Glomerular visceral epithelial cell (primary cell): ENCODE measurements around the gene VASH1.
"Not testable (repeated sequence)": the region's sequence is repeated elsewhere in the genome, so short reads cannot be mapped to it uniquely, and the experiment has no call there.

Source experiments
- DNase-seq: peaks from one replicate; pipeline ENCODE4 v3.0.0-alpha.2; 2016; ENCODE audit errors: extremely low spot score

Gene VASH1

DNA sequence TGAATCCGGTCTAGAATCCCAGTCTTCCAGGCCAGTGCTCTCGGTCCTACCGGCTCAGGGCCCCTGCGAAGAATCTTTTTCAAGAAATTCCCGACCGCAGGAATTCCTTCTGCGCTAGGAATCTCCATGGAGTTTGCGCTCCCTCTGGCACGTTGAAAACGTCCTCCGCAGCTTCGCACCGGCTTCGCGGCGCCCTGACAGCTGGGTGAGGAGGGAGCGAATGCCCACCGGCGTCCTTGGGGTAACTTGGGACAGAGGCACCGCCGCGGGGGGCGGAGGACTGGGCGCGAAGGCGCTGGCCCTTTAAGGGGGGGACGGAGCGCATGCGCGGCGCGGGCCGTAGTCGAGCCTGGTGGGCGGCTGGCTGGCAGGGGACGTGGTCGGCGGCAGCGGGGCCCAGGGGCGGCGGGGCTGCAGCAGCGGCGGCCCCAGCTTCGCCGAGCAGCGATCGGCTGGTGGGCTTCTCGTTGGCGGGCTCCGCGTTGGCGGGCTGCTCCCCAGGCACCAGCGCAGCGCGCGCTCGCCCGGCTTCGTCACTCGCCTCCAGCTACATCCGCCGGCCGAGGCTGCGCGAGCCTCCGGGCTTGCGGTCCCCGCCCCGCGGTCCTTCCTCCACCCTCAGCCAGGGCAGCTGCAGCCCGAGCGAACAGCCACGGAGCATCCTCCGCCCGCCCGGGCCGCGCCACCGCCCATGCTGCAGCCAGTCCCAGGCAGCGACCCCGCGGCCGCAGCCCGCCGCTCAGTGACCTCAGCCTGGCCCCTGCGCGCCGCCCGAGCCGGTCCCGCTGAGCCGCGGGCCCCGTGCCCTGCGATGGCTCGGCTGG, at the start of gene VASH1:
VASH1 (plus strand) TSS at position 333 of the 824 bp plus-strand sequence. CDS start 1,354 bp downstream, outside the sequence.
- DNase-seq: peak; percentile 65

DNA sequence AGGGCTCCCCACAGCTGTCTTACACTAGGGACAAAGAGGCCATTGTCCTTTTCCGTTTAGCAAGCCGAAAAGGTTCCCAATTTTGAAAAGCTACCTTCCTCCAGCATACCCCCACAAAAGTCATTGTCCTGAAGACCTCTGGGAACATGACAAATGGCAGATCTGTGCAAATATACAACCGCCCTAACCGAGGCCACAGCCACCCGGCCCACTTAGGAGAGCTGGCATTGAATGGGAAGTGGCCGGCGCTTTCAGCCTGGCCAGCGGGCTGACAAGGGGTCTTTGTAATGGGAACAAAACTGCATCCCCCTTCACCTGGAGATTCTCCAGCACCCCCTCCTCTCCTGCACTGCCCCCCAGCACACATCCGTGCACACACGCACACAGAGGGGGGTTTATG, 48.1 kb upstream of the VASH1 start:
- no peak for DNase-seq

DNA sequence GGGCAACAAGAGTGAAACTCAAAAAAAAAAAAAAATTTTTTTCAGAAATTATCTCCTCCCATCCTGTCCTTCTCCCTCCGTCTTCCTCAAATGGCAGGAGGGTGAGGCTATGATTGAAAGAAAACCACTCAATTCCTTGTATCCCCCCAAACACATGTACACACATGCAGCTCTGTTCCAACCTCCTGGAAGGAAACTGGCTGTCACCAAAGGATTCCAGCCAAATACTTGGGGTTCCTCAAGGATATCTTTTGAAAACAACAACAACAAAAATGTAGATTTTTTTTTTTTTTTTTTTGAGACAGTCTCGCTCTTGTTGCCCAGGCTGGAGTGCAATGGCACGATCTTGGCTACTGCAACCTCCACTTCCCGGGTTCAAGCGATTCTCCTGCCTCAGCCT, 46.8 kb upstream of the VASH1 start:
- DNase-seq: no peak

DNA sequence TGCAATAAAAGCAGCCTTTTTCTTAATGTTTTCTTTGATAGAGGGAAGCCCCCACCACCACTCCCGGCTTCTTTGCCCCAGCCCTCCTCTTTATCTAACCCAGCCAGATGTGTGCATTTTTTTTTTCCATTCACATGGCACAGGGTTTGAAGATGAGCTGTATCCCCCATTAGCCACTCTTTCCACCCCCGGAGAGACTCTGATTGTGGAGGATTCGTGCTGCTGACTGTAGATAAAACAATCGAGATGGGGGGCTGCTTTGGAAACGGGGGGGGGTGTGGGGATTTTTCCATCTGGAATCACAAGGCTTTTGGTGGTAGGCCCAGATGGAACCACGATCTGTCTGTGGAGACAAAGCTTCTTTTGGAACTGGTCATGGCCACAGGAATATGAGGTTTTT, 46.2 kb upstream of the VASH1 start:
- no peak for DNase-seq

DNA sequence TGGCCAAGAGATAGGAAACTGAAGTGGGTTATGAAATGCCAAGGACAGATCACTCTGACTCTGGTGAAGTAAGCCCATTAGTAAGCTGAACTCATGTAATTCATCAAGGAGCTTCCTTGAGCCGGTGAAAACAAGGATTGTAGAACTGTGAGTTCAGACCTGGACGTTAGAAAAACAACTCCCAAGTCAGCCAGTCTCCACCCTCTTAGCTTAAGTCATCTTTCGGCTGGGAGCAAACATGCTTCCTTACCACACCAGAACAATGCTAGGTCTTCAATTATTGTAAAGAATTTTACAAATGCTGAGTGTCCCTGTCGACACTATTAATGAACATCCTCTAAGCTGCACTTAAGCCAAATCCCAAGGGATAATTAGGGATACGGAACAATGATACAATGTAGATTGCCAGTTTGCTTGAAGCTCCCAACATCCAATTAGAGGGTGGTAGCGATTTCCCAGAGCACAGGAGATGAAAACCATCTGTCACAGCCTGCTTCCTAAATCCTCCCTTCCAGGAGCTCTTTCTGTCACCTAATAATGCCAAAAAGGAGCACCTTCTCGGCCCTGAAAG, 45.7 kb upstream of the VASH1 start:
- DNase-seq: no peak

DNA sequence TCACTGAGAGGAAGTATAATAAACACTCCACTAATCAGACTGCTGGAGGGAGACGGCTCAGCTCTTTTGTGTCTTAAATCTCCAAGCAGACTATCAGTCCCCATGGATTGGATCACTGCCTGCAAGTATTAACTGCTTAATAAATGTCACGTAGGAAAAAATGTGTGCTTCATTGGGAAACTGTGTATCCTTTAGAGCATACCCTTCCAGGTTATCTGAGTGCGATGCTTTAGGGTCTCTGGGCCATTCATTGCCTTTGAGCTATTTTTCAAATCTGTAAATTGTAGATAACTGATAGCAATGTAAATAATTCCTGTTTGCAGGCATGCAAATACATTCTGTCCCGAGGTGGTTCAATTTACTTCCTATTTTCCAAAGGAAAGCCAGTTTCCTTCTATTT, 45.0 kb upstream of the VASH1 start:
- no peak for DNase-seq

DNA sequence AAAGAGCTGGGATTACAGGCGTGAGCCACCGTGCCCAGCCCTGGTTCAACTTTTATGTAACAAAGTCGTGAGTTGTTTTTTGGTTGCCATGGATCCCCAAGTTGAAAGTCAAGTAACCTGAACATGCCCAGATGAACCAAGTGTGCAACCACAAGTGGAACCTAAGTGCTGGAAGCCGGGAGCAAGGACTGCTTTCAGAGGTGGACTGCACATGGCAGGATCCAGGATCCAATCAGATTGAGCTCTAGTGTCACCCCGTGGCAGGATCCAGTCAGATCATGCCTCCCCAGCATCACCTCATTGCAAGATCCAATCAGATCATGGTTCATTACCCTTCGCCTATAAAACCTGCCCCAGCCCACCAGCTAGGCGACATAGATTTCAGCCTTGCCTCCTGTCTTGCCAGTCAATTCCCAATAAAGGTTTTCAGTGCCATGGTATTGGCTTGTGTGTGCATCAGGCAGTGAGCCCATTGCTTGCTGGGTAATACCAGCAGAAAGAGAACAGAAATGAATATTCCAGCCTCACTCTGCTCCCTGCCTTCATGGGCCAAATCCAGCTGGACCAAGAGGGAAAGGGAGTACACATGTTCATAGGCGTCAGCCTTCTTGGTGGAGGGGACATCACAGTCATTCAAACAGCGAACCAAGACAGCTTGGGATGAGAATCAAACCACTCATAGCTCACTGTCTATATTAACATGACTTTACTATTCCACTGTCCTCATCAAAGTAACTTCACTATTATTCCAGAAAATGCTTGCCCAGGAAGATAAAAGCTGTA, 43.6 kb upstream of the VASH1 start:
- DNase-seq: no peak

DNA sequence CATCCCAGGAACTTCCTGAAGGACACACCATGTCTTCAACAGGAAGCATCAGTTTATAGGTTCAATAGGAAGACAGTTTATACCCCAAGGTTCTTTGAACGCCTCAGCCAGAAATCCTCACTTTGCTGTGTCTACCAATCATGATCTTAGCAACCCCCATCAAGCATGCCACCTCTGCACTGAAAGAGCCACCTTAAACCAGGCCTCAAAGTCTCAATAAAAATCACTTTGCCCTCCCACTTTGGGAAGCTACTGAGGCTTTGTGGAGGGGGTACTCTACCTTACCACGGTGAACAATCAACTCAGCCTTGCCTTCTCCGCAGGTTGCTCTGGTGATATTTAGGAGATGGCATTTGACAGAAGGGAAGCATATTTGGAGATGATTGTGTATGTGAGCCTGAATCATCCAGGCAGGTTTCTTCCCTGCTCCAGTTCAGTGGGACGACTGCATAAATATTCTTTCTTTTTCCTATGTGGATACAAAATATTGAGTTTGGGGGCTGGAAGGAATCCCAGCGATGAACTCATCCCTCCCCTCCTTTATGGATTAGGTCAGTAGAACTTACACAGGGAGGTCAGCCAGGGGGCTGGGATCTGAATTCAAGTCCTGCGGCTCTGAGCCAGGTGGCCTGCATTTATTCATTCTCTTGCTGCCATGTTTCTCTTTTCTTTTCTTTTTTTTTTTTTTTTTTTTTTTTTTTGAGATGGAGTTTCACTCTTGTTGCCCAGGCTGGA, 42.8 kb upstream of the VASH1 start:
- no peak for DNase-seq

DNA sequence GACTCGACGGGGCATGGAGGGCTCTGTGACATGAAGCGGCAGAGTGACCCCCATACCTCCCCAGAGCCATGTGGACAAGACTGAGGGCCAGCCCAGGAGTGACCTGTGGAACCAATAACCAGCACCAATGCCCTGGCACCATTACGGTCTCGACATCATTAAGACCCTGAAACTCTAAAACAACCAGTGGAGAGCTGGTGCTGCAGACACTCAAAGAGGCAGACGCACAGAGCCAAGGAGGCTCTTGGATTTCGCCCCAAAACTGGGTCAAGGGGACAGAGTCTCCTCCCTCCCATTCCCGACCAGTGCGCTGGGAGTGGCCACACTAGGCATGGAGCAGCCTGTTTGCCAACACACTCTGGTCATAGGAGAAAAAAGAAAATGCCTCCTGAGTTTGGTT, 41.6 kb upstream of the VASH1 start:
- no peak for DNase-seq

DNA sequence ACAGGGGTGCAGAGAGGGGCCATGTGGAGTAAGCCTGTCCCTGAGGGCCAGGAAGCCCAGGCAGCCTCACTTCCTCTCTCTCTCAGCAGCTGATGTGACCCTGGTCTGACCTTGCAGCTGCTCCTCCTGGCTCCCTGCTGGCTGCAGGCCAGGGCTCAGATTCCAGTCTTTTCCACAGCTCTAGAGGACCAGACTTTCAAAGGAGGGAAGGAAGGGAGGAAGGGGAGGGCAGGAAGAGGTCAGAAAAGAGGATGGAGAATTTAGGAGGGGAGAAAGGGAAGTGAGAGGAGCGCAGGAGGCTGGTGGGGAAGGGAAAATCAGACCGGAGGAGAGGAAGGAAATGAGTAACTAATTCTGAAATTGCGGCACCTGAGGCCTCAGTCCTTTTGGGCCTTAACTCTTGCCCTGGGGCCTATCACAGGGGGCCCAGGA, 40.9 kb upstream of the VASH1 start:
- DNase-seq: peak; percentile 23

DNA sequence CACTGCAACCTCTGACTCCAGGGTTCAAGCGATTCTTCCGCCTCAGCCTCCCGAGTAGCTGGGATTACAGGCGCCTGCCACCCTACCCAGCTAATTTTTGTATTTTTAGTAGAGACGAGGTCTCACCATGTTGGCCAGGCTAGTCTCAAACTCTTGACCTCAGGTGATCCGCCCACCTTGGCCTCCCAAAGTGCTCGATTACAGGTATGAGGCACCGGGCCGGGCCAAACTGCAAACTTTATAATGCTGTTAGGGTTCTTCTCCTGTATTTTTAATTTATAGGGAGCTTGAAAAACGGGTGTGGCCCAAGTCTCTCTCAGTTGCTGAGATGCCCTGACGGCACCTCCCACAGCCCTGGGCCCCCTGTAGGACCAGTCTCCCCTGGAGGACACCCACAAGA, 39.8 kb upstream of the VASH1 start:
- not testable (repeated sequence) for DNase-seq

DNA sequence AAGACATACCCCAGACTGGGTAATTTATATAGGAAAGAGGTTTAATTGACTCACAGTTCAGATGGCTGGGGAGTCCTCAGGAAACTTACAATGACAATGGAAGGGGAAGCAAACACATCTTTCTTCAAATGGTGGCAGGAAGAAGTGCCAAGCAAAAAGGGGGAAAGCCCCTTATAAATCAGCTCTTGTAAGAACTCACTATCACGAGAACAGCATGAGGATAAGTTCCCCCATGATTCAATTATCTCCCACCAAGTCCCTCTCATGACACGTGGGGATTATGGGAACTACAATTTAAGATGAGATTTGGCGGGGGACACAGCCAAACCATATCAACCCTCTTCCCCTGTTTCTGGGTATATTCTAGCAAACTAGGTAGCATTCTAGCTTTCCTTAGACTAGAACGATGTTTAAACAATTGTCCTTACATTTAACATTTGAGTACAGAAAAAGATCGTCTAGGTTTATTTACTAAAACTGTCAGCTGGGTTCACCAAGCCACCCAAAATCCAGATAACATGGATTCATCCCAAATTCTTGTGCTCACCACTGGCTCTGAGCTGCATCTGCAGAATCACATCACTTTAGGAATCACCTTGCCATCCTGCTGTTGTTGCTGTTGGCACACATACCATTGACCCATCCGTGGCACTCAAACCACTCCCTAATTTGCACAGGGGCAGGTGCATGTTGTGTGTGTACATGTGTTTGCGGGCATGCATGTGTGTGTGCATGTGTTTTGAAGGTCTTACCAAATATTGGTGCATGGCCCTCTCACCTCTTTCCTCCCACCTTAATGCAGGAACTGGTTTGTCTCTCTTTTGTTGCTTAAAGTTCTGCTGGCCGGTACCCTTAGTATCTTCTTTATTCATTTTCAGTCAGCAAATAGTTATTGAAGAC, 36.4 kb upstream of the VASH1 start:
- DNase-seq: no peak

DNA sequence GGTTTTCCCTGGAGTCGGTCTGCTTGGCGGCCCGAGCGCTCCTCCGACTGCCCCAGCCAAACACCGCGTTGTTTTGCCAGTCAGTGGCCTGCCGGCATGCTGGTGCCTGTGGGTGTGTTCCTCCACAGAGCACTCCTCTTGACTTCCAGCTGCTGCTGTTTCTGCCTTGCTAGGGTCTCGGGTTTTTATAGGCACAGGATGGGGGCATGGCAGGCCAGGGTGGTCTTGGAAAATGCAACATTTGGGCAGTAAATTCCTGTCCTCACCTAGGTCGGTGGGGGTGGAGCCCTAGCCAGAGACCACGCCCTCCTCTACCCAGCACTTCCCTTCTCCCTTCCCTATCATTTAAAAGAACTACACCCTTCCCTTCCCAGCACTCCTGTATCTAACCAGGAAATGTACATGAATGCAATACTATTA, 34.7 kb upstream of the VASH1 start:
- DNase-seq: no peak

DNA sequence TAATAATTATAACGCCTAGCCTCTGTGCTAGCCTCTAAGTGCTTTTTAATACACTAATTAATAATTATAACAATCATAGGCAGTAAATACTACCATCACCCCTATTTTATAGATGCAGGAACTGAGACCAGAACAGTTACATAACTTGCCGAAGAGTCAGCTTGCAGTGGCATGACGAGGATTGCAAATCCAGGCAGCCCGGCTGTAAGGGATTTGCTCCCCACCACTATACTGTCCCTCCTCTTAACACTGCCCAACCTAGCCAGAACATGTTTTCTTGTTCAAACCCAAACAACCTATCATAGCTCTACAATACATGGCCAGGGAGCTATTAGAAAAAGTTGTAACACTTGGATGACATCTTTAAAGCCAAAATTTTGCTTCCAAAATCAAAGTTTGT, 33.9 kb upstream of the VASH1 start:
- no peak for DNase-seq

DNA sequence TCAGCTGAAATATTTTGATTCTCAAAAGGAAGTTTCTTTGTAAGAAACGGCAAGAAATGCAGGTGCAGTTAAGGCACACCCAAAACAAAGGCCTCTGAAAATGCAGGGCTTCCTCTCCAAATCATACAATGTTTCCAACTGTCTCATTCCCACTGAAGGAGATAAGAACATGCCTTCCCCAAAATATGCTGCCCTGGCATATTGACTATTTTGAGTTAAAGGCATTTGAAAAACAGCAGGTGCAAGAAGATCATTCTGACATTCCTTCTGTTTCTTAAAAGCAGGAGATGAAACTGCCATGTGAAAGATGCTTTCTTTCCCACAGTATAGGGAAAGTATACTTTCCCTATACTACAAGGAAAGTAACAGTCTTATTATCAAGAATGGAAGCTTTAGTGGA, 33.4 kb upstream of the VASH1 start:
- DNase-seq: no peak

DNA sequence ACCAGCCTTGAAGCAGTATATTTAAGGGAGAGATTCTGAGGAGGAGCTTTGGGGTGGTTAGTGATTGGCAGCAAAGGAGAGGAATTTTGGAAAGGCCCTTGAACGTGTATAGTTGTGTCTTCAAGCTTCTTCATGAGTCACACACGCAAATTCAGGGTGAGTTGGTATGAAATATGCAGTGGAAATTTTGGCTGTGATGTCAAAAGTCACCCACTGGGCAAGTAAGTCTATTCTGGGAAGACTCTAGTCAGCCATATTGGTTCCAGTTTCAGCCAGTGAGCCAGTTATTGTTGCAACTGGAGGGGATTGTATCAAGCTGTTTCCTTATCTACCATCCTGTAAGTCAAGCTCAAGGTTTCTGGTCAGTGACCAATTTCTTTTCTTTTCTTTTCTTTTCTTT, 32.0 kb upstream of the VASH1 start:
- DNase-seq: no peak

DNA sequence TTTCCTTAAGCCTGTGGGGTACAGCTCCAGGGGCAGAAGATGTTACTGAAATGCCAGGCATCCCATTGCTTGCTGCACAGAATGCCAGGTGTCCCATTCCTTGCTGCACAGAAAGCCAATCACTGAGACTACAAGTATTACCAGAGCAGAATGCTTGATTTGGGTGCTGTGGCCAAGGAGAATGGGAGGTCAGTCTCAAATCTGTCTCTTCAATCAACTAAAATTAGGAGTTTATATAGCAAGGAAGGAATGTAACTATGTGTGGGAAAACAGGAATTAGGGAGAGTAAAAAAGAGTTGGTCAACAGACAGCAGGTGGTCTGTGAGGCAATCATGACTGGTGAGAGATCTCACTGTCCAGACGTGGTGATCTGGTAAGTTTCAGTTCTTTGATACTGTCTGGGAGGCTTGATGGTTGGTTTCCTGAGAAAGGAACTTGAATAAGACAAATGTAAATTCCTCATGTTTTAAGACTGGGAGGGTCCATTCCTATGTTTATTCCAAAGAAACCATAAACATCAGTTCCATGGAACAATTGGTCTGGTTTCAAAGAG, 31.2 kb upstream of the VASH1 start:
- no peak for DNase-seq

DNA sequence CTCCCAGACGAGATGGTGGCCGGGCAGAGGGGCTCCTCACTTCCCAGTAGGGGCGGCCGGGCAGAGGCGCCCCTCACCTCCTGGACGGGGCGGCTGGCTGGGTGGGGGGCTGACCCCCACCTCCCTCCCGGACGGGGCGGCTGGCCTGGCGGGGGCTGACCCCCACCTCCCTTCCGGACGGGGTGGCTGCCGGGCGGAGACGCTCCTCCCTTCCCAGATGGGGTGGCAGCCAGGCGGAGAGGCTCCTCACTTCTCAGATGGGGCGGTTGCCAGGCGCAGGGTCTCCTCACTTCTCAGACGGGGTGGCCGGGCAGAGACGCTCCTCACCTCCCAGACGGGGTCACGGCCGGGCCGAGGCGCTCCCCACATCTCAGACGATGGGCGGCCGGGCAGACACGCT, 26.8 kb upstream of the VASH1 start:
- not testable (repeated sequence) for DNase-seq

DNA sequence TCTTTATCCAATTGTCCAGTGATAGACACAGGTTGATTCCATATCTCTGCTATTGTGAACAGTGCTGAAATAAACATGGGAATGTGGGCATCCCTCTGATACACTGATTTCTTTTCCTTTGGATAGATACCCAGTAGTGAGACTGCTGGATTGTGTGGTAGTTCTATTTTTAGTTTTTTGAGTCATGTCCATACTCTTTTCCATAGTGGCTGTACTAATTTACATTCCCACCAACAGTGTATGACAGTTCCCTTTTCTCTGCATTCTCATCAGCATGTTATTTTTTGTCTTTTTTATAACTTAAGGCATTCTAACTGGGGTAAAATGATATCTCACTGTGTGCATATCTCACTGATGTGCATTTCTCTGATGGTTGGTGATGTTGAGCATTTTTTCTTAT, 24.8 kb upstream of the VASH1 start:
- DNase-seq: no peak

DNA sequence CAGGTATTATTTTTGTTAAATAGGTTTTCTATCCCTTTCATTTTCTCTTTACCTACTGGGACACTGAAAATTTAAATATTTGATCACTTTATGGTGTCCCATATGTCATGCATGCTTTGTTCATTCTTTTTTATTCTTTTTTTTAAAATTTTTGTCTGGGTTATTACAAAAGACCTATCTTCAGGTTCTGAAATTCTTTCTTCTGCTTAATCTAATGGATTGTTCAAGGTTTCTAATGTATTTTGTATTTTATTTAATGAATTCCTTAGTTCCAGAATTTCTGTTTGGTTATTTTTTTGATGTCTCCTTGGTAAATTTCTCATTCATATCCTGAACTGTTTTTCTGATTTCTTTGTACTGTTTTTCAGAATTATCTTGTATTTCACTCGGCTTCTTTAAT, 20.2 kb upstream of the VASH1 start:
- DNase-seq: no peak

DNA sequence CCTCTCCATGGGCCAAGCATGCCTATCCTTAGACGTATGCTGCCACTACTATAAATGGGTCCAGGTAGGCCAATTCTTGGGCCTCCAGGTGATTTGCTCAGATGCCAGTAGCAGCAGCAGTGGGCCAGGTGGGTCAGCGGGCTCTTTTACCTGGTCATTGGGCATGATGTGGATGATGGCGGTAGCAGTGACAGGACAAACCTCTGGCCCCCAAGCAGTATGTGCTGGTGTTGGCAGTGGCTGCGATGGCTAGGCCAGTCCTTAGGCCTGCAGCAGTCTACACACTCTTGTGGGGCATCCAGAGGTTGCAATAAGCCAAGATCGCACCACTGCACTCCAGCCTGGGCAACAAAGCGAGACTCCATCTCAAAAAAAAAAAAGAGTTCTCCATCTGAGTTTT, 19.1 kb upstream of the VASH1 start:
- DNase-seq: no peak
